Testis (tissue), 2 donors: ENCODE data around the gene FOXC1.

Source experiments
- CTCF ChIP-seq, 3 experiments: fragments of 450-650 bp in 2 of 3; fragments of 200-600 bp in 1 of 3; sonication (generic) in 1 of 3; IDR thresholded peaks; one replicate each; pipeline ENCODE4 v1.5.1; 2016 to 2019; ENCODE audit warnings: antibody characterized with exemption in 3 of 3, mild to moderate bottlenecking in 2 of 3, moderate library complexity in 1 of 3
- POLR2A ChIP-seq: fragments of 450-650 bp; IDR thresholded peaks from one replicate; pipeline ENCODE4 v1.6.1; 2017; ENCODE audit warnings: antibody characterized with exemption, mild to moderate bottlenecking, moderate library complexity

GRCh38 chr6:1658212-1659005, 48.7 kb downstream of the FOXC1 start:
- no peak for TF ChIP-seq CTCF (IDR thresholded peaks at IDR 0.05)
- no peak for TF ChIP-seq POLR2A
